NCI-H446 treated with DMSO at 0.1 percent for 48 hours (cell line): ENCODE measurements around the gene TPPP2.
"Not testable (repeated sequence)": the region's sequence is repeated elsewhere in the genome, so short reads cannot be mapped to it uniquely, and the experiment has no call there.

Experiments used
- DNase-seq: peaks from one replicate; lab custom pipeline; 2025; lab: John Stamatoyannopoulos, UW

TPPP2 gene

GRCh38 chr14:21038441-21039422 is 8.7 kb downstream of the TPPP2 start:
- peak; percentile 60 for DNase-seq

GRCh38 chr14:21039585-21040369 is 9.8 kb downstream of the TPPP2 start:
- peak; percentile 4 for DNase-seq

GRCh38 chr14:21040370-21040925 is 10.4 kb downstream of the TPPP2 start:
- no peak for DNase-seq

- DNase-seq = not testable (repeated sequence)
Measured at GRCh38 chr14:21040941-21041340, 10.9 kb downstream of the TPPP2 start.

GRCh38 chr14:21041676-21042433 is 11.8 kb downstream of the TPPP2 start, which contains the start of gene RNASE7:
Gene RNASE7 (plus strand): TSS chr14:21042362. CDS start chr14:21042993, 631 bp downstream.
- no peak for DNase-seq

GRCh38 chr14:21042918-21043317 is 12.9 kb downstream of the TPPP2 start:
- DNase-seq = no peak

- no peak for DNase-seq
Measured at GRCh38 chr14:21043387-21043973, 13.5 kb downstream of the TPPP2 start.

- no peak for DNase-seq
Measured at GRCh38 chr14:21043974-21044618, 14.1 kb downstream of the TPPP2 start.

GRCh38 chr14:21047378-21047781 is 17.4 kb downstream of the TPPP2 start:
- DNase-seq = no peak

GRCh38 chr14:21048638-21049037 is 18.6 kb downstream of the TPPP2 start:
- no peak for DNase-seq

GRCh38 chr14:21049271-21049673 is 19.3 kb downstream of the TPPP2 start:
- DNase-seq = no peak

- no peak for DNase-seq
Measured at GRCh38 chr14:21050597-21050996, 20.6 kb downstream of the TPPP2 start.

- DNase-seq = no peak
Measured at GRCh38 chr14:21053184-21054122, 23.4 kb downstream of the TPPP2 start.

GRCh38 chr14:21054123-21054767 is 24.2 kb downstream of the TPPP2 start:
- no peak for DNase-seq

GRCh38 chr14:21054768-21055145 is 24.7 kb downstream of the TPPP2 start:
- no peak for DNase-seq

GRCh38 chr14:21055432-21056117 is 25.6 kb downstream of the TPPP2 start:
- DNase-seq = no peak

GRCh38 chr14:21056520-21057163 is 26.6 kb downstream of the TPPP2 start:
- no peak for DNase-seq
